ENCODE results near the gene MYO1B. TPM values are rescaled to one million over a fixed set of nuclear protein-coding genes. Genes with fewer than 3 reads are reported as not detected.

MYO1B gene
- total and polyA plus RNA-seq, 2 of the 8 experiments (the other 6 are each of a cell fraction or from before 2014, with no cell fraction given), result 15.5 to 61.2 TPM

DNA sequence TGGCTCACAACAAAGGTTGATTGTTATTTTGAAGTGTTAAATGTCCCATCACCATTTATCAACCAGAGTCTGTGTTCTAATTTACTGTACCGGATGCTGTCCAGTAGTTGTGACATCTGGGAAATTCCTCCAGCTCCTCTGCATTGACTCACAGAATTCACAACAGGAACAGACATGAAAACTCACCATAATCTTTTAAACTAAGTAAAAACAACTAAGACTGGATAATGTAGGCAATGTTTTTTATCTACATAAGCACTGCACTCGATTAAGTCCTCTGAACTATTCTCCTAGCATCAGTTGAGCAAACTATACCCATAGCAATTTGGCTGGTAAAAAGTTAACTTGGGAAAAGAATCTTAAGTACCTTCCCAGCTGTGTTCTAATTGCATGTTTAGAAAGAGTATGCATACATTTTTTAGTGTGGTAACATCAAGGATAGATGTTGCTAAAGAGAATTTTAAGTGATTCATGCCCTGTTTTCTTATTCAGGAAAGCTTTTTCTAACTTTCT is 42.9 kb upstream of the MYO1B start (continued):
- TF ChIP-seq CHD1 (IDR thresholded peaks at IDR 0.05; ENCODE audit: low read depth, low read length), result no peak
- no peak for TF ChIP-seq BRCA1 (IDR thresholded peaks at IDR 0.05; ENCODE audit: low read depth, low read length)
- TF ChIP-seq KDM4A (IDR thresholded peaks at IDR 0.05; ENCODE audit: low read depth, low read length, severe bottlenecking), result no peak
- no peak for TF ChIP-seq SP1 (IDR thresholded peaks at IDR 0.05; ENCODE audit: low read depth, low read length)
- TF ChIP-seq POLR2A (IDR thresholded peaks at IDR 0.05; ENCODE audit: control extremely low read depth in 1 of 2, low read depth in 2 of 2, low read length in 2 of 2), result no peak
- no peak for TF ChIP-seq TBP (IDR thresholded peaks at IDR 0.05; ENCODE audit: low read depth, low read length)
- no peak for TF ChIP-seq FOSL1 (IDR thresholded peaks at IDR 0.05; ENCODE audit: insufficient read depth, low read depth, low read length)
- no peak for TF ChIP-seq KDM1A (IDR thresholded peaks at IDR 0.05; ENCODE audit: borderline replicate concordance, low read length)
- TF ChIP-seq RAD21 (IDR thresholded peaks at IDR 0.05 in 1 of 2, conservative IDR thresholded peaks at IDR 0.05 in 1 of 2; ENCODE audit: low read depth in 2 of 2, low read length in 2 of 2), result no peak

Data from H1 (cell line).